HG03108 (cell line): ENCODE results near the gene BTBD16.

ENCODE experiments used
- ATAC-seq: cut with Tn5 transposase; IDR thresholded peaks from one replicate; pipeline ENCODE4 v1.9.1; 2021; ENCODE audit warnings: moderate library complexity; ENCODE audit not compliant: unreplicated experiment

Gene BTBD16

GRCh38 chr10:122362621-122363020, 91.5 kb downstream of the BTBD16 start:
- ATAC-seq, result no peak

GRCh38 chr10:122363311-122363710, 92.2 kb downstream of the BTBD16 start:
- ATAC-seq, result no peak

GRCh38 chr10:122363722-122364463, 92.8 kb downstream of the BTBD16 start:
- ATAC-seq, result no peak

GRCh38 chr10:122368502-122369254, 97.6 kb downstream of the BTBD16 start:
- no peak for ATAC-seq

DNA sequence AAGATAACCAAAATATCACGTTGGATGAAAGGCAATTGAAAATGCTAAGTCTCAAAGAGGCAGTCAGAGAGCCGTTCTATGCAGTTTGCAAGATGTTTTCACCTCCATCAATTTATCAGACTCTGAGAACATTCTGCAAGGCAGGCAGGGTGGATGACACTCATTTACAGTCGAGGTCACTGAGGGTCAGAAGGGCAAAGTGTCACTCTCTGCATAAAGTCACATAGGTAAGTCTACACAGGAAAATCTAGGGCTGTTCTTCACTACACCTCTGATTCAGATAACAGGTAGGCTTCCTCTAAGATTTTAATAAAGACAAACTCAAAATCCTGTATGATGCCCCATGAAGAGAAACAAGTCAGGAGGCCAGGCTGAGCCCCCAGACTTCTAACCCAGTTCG, 102.0 kb downstream of the BTBD16 start:
- ATAC-seq, result no peak

DNA sequence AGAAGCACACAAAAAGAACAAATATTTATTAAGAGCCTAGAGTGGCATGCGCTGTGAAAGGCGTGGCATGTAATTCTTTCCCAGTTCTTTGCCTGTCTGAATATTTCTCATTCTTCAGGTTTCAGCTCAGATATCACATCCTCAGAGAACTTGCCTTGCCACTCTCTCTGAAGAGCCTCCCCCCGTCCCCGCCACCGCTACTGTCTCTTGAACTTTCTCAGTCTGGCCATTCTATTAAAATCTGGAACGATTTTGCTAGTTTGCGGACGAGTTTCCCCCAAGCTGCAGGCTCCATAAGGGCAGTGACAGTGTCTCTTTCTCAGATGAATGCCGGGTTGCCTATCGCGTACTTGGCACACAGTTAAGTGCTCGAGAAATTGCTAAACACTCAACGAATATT, 102.6 kb downstream of the BTBD16 start:
- ATAC-seq, result no peak

DNA sequence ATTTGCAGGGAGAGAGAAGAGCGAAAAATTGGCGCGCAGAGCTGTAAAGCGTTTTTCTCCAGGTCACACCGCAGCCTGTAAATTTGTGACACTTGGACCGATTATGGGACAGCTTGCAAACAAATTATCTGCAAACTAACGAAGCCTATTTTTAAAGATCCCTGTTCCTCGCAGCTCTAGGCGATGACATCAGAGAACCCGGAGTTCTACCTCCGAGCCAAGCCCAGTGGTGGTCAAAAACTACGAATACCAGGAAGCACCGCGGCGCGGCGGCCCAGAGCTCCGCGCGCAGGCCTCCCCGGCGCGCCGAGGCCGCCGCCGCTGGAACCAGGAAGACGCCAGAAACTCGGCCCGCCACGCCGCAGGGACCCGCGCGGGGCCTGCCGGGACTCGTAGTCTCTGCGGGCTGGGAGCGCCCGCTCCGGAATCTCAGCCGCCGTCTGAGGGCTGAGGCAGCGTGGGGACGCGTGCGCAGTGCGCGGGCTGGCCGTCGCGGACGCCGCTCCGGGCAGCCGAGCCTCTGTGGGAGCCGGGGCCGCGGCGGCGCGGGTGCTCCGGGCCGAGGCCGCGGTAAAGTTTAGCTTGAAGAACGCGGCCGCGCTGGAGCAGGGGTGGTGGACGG, 103.3 kb downstream of the BTBD16 start, which contains the start of gene PLEKHA1:
TSS of gene PLEKHA1 (plus strand) at position 472 of the 622 bp plus-strand sequence. CDS start 18,493 bp downstream, outside the sequence.
- peak; percentile 86 for ATAC-seq

- ATAC-seq, result peak; percentile 51
These were observed 104.0 kb downstream of the BTBD16 start for GRCh38 chr10:122374859-122375678.

DNA sequence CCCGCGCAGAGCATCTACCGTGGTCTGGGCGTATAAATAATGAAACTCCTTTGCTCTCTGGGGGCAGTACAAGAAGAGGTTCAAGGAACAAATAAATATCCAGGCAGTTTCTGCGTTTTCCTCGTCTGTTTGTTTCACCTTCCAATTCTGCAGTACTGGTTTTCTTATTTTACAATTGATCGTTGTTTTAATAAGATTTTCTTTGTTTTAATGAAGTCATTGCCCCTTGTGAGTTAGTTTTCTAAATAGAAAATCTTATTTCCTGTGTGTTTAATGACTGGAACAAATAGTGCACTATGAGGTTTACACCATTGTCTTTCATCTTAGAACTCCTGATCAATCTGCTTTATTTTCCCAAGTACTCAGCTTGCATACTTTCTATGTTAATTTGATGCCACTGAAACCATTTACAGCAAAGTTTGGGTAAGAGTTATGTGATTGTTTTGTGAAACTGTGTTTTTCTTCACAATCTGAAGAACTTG, 104.6 kb downstream of the BTBD16 start:
- no peak for ATAC-seq

DNA sequence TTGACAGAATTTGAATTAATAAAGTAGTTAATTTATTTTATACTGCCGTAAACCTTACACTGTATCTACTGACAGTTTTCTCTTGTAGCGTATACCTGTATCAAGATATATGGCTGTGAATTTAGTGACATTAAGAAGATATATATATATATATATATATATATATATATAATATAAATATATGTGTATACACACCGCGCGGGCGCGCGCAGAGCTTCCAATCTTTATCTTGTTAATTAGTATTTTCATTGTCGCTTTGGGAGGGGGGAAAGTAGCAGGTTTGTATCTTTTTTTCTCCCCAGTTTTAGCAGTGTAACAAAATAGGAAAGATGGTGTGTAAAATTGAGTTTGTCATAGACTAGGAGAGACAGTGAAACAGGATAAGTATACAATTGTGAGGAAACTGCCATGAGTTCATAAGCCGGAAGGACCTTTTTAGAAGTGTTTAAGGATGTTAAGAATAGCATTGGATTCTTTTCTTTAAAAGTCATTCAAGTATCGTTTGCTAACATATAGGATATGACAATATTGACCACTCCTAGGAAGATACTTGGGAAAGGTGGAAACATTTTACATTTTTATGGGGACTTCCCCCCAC, 105.4 kb downstream of the BTBD16 start:
- ATAC-seq, result no peak

GRCh38 chr10:122379041-122379440, 107.9 kb downstream of the BTBD16 start:
- ATAC-seq, result no peak

DNA sequence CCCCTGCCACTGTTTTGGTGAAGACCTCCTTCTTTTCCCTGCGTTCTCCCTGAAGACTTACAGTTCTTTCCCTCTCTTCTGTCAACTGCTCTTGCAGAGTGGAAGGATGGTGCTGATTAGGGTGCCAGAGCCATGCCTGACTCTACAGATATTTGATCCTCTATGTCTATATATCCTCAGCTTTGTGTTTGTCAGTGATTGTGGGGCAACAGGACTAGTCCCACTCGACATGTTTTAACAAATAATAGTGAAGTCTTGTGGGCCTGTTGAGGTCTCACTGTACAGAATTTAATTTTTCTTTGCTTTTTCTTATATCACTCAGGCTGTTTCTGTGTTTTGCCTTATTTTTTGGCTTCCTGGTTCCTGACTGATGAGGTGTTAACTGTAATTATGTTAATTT, 108.4 kb downstream of the BTBD16 start:
- no peak for ATAC-seq

DNA sequence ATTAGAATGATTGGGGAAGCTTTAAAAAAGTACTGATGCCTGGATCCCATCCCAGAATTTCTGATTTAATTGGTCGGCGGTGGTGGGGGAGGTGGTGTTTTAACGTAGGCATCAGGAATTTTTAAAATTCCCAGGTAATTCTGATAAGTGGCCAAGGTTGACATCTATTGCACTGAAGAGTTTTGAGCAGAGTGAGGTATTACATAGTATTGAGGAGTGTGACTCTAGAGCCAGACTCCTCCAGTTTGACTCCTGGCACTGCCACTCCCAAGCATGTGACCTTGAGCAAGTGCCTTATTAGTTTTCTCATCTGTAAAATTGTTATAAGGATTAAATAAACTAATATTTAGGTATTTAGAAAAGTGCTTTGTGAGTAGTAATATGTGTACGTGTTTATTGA, 109.6 kb downstream of the BTBD16 start:
- no peak for ATAC-seq

DNA sequence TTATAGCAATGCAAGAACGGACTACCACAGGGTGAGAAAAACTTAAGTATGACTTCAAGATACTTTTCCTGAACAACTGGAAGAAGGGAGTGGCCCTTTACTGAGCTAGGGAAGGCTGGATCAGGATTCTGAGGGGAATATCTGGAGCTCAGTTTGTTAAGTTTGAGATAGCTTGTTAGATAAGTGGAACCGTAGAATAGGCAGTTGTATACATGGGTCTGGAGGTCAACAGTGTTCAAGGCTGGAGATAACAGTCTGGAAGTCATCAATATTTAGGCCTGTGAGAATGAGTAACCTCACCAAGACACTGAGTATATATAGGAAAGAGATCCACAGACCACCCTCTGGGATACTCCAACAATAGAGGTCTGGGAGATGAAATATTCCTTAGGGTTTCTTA, 110.6 kb downstream of the BTBD16 start:
- no peak for ATAC-seq

GRCh38 chr10:122386514-122386913, 115.4 kb downstream of the BTBD16 start:
- ATAC-seq, result no peak

DNA sequence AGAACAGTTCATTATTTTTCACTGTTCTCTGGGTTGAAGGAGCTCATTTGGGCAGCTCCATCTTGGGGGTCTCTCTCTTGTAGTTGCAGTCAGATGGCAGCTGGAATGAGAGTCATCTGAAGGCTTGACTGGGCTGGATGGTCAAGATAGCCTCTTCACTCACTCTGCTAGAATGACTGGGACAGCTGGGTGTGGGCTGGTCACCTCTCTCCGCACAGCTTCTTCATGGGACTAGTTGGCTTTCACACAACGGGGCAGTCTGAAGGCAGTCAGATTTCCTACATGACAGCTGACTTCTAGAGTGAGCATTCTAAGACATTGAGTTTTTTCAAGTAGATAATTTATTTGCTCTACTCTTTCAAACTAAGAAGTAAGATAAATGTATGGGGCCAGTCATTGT, 116.5 kb downstream of the BTBD16 start:
- ATAC-seq, result no peak
